ENCODE measurements around the gene SNAPC5.

SNAPC5 gene

DNA sequence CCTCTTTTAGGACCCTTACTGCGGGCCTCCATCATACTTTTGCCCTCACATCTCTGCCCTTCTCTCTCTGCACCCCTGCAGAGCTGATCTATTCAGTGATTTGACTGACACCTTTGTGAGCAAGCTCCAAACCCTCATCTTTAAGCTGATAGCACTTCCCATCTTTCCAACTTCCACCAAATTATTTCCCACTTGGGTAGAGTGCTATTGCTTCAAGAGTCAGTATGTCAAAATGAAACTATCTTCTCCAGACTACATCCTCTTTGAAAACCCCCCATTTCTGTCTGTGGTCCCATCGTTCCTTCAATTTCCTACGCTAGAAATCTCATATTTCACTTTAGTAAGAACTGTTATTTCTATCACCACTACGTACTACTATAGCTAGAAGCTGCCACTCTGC, 27.3 kb upstream of the SNAPC5 start:
- TF ChIP-seq SIN3A (IDR thresholded peaks at IDR 0.05; ENCODE audit: borderline replicate concordance, insufficient read depth, low read length): no peak
- no peak for TF ChIP-seq FOXP2 (optimal IDR thresholded peaks at IDR 0.05; ENCODE audit: borderline replicate concordance, extremely low read depth, extremely low read length, insufficient read depth)
- no peak for TF ChIP-seq POLR2AphosphoS5 (IDR thresholded peaks at IDR 0.05; ENCODE audit: low read depth, low read length)
- TF ChIP-seq, protein P1, sequence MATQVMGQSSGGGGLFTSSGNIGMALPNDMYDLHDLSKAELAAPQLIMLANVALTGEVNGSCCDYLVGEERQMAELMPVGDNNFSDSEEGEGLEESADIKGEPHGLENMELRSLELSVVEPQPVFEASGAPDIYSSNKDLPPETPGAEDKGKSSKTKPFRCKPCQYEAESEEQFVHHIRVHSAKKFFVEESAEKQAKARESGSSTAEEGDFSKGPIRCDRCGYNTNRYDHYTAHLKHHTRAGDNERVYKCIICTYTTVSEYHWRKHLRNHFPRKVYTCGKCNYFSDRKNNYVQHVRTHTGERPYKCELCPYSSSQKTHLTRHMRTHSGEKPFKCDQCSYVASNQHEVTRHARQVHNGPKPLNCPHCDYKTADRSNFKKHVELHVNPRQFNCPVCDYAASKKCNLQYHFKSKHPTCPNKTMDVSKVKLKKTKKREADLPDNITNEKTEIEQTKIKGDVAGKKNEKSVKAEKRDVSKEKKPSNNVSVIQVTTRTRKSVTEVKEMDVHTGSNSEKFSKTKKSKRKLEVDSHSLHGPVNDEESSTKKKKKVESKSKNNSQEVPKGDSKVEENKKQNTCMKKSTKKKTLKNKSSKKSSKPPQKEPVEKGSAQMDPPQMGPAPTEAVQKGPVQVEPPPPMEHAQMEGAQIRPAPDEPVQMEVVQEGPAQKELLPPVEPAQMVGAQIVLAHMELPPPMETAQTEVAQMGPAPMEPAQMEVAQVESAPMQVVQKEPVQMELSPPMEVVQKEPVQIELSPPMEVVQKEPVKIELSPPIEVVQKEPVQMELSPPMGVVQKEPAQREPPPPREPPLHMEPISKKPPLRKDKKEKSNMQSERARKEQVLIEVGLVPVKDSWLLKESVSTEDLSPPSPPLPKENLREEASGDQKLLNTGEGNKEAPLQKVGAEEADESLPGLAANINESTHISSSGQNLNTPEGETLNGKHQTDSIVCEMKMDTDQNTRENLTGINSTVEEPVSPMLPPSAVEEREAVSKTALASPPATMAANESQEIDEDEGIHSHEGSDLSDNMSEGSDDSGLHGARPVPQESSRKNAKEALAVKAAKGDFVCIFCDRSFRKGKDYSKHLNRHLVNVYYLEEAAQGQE (IDR thresholded peaks at IDR 0.05; ENCODE audit: insufficient read depth in 1 of 2, low read depth in 2 of 2, low read length in 2 of 2): no peak
- TF ChIP-seq TAF1 (IDR thresholded peaks at IDR 0.05; ENCODE audit: borderline replicate concordance, insufficient read depth, low read length): no peak

DNA sequence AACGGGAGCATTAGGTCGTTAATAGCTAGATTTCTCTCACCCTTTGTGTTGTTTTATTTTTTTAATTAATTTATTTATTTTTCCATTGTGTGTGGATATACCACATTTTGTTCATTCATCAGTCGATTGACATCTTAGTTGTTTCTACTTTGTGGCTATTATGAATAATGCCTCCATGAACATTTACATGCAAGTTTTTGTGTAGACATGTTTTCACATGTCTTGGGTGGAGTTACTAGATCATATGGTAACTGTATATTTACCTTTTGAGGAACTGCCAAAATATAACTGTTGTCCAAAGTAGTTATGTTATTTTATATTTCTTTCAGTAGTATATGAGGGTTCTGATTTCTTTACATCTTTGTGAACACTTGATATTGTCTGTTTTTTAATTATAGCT, 26.4 kb upstream of the SNAPC5 start:
- TF ChIP-seq SIN3A (IDR thresholded peaks at IDR 0.05; ENCODE audit: borderline replicate concordance, insufficient read depth, low read length): no peak
- no peak for TF ChIP-seq FOXP2 (optimal IDR thresholded peaks at IDR 0.05; ENCODE audit: borderline replicate concordance, extremely low read depth, extremely low read length, insufficient read depth)
- TF ChIP-seq, protein P1 (IDR thresholded peaks at IDR 0.05; ENCODE audit: insufficient read depth in 1 of 2, low read depth in 2 of 2, low read length in 2 of 2): no peak
- no peak for TF ChIP-seq TAF1 (IDR thresholded peaks at IDR 0.05; ENCODE audit: borderline replicate concordance, insufficient read depth, low read length)
- no peak for TF ChIP-seq POLR2AphosphoS5 (IDR thresholded peaks at IDR 0.05; ENCODE audit: low read depth, low read length)

DNA sequence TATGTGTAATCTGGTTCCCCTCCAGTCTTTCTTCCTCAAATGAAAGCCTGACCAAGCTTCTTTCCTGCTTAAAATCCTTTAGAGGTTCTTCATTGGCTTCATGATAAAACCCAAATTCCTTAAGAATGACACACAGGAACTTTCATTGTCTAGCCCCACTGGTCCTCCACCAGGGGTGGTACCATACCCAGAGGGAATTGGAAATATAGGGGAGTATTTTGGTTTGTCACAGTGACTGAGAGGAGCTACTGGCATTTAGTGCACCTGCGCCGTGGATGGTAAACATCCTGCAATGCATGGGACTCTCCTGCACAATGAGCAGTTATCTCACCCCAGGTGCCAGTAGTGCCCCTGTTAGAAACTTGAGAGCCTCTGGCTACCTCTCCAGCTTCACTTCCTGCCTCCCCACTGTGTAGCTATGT, 18.4 kb upstream of the SNAPC5 start:
- TF ChIP-seq POLR2AphosphoS5 (IDR thresholded peaks at IDR 0.05; ENCODE audit: low read depth, low read length) (no peak), SIN3A (IDR thresholded peaks at IDR 0.05; ENCODE audit: borderline replicate concordance, insufficient read depth, low read length) (no peak), TAF1 (IDR thresholded peaks at IDR 0.05; ENCODE audit: borderline replicate concordance, insufficient read depth, low read length) (no peak), FOXP2 (optimal IDR thresholded peaks at IDR 0.05; ENCODE audit: borderline replicate concordance, extremely low read depth, extremely low read length, insufficient read depth) (no peak)
- TF ChIP-seq, protein P1 (IDR thresholded peaks at IDR 0.05; ENCODE audit: insufficient read depth in 1 of 2, low read depth in 2 of 2, low read length in 2 of 2): no peak

DNA sequence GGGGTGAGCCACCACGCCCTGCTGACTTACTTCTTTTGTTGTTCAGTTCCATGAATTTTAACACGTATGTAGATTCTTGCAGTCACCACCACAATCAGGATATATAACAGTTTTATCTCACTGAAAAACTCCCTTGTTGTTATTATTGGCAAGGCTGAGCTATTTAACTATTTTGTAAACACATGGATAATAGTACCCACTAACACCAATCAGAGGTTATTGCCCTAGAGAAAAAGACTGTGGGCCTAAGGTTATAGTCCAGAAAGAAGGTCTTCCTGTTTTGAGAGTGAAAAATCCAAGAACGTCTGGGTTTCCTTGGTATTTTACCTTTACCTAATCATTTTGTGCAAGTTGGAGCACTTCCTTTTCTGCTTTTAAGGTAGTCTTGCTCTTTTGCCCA, 17.0 kb upstream of the SNAPC5 start:
- no peak for TF ChIP-seq FOXP2 (optimal IDR thresholded peaks at IDR 0.05; ENCODE audit: borderline replicate concordance, extremely low read depth, extremely low read length, insufficient read depth)
- TF ChIP-seq TAF1 (IDR thresholded peaks at IDR 0.05; ENCODE audit: borderline replicate concordance, insufficient read depth, low read length): no peak
- TF ChIP-seq, protein P1 (IDR thresholded peaks at IDR 0.05; ENCODE audit: insufficient read depth in 1 of 2, low read depth in 2 of 2, low read length in 2 of 2): no peak
- no peak for TF ChIP-seq POLR2AphosphoS5 (IDR thresholded peaks at IDR 0.05; ENCODE audit: low read depth, low read length)

DNA sequence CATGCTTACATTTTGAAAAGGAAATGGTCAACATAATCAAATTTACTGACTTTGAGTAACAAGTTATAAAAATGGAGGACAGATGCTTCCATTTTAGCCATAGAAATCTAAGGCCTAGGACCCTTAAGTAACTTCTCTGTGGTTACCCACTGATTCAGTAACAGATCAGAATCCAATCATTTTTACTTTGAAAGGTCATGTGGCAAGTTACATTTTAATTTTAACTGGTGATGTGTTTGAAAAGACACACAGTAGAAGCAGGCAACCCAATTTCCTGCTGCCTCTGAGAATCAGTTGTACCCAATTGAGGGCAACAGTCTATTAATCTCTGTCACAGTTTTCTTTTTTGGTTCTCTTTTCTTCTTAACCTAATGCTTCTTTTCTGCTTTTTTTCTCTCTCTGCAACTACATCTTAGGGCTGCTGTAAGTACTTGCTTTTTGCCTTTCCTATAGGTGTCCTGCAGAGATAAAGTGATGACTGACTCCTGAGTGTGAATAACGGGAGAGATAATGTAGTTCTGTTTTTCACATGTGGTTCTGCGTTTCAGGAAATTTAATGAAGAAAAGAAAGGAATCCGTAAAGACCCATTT, 10.8 kb upstream of the SNAPC5 start:
- TF ChIP-seq FOXP2 (optimal IDR thresholded peaks at IDR 0.05; ENCODE audit: borderline replicate concordance, extremely low read depth, extremely low read length, insufficient read depth): no peak
- no peak for TF ChIP-seq SIN3A (IDR thresholded peaks at IDR 0.05; ENCODE audit: borderline replicate concordance, insufficient read depth, low read length)
- TF ChIP-seq POLR2AphosphoS5 (IDR thresholded peaks at IDR 0.05; ENCODE audit: low read depth, low read length): no peak
- no peak for TF ChIP-seq TAF1 (IDR thresholded peaks at IDR 0.05; ENCODE audit: borderline replicate concordance, insufficient read depth, low read length)
- TF ChIP-seq, protein P1 (IDR thresholded peaks at IDR 0.05; ENCODE audit: insufficient read depth in 1 of 2, low read depth in 2 of 2, low read length in 2 of 2): no peak

Measured in PFSK-1 (cell line).